ENCODE results near the gene RAB31. TPM values are rescaled to one million over a fixed set of nuclear protein-coding genes. Genes with fewer than 3 reads are reported as not detected.

The RAB31 gene
- polyA plus RNA-seq, 1 donor: 15.5 TPM

- no peaks in the 10 kb centered on the region for H3K27me3 ChIP-seq (ENCODE audit: control insufficient read depth, insufficient read depth, low read length)
- no CpG with 5 or more reads among the region's 8 CpGs for WGBS (ENCODE audit: insufficient coverage, low lambda C conversion rate)
- no peaks in the 10 kb centered on the region for H3K36me3 ChIP-seq (ENCODE audit: control insufficient read depth, insufficient read depth, low read length)
- H3K27ac ChIP-seq (ENCODE audit: low read length): no peak overlapping the region
- no peak for DNase-seq
- H3K4me3 ChIP-seq (ENCODE audit: low read length): no peak overlapping the region
- no peaks in the 10 kb centered on the region for H3K4me1 ChIP-seq (ENCODE audit: control insufficient read depth, insufficient read depth, low read length)
- H3K9me3 ChIP-seq (ENCODE audit: control insufficient read depth, low read depth, low read length): no peaks in the 10 kb centered on the region
Measured at GRCh38 chr18:9756933-9757470, 48.9 kb downstream of the RAB31 start.

DNA sequence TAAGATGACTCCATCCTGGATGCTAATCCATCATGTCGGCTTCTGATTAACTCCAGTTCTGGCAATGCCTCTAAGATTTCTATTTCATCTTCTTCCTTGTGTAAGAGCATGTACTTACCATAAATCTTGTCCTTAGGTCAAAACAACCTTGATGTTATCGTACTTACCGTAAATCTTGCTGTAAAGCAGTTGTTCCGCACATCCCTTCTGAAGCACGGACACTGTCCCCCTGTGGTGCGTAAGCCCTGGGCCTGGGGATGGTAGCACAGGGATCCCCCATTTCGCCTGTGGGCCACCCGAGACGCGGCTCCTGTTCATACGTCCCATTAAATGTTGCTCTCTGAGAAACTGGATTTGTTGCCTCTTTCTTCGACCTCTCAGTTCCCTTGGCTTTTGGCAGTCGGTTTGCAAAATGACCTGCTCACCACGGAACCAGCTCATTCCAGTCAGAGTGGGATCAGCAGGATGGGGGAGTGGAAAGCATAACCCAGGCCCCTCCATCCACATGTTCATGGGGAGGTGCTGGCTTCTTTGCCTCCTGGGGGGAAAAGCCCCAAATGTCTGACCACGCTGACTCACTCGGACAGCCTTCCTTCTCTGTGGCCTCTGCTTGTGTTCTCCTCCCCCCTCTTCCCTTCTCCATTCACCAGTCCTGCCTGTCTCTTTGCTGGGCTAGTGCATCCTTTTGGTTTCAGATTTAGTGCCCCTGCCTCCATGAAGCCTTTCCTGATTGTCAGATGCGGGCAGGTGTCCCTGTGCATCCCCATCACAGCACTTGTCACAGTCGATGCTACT is 49.9 kb downstream of the RAB31 start:
- H3K36me3 ChIP-seq (ENCODE audit: control insufficient read depth, insufficient read depth, low read length): no peaks in the 10 kb centered on the region
- no peaks in the 10 kb centered on the region for H3K9me3 ChIP-seq (ENCODE audit: control insufficient read depth, low read depth, low read length)
- DNase-seq: no peak
- H3K4me3 ChIP-seq (ENCODE audit: low read length): no peak overlapping the region
- no peaks in the 10 kb centered on the region for H3K4me1 ChIP-seq (ENCODE audit: control insufficient read depth, insufficient read depth, low read length)
- no CpG with 5 or more reads among the region's 18 CpGs for WGBS (ENCODE audit: insufficient coverage, low lambda C conversion rate)
- no peak overlapping the region for H3K27ac ChIP-seq (ENCODE audit: low read length)
- no peaks in the 10 kb centered on the region for H3K27me3 ChIP-seq (ENCODE audit: control insufficient read depth, insufficient read depth, low read length)

GRCh38 chr18:9758624-9759075 is 50.5 kb downstream of the RAB31 start:
- Histone ChIP-seq H3K27me3 (ENCODE audit: control insufficient read depth, insufficient read depth, low read length) (no peaks in the 10 kb centered on the region), H3K27ac (ENCODE audit: low read length) (no peak overlapping the region), H3K4me3 (ENCODE audit: low read length) (no peak overlapping the region), H3K36me3 (ENCODE audit: control insufficient read depth, insufficient read depth, low read length) (no peaks in the 10 kb centered on the region), H3K4me1 (ENCODE audit: control insufficient read depth, insufficient read depth, low read length) (no peaks in the 10 kb centered on the region), H3K9me3 (ENCODE audit: control insufficient read depth, low read depth, low read length) (no peaks in the 10 kb centered on the region)
- DNase-seq: no peak
- 80% methylated on average over 3 of the region's 8 CpGs for WGBS (ENCODE audit: insufficient coverage, low lambda C conversion rate)

- DNase-seq: no peak
- WGBS (ENCODE audit: insufficient coverage, low lambda C conversion rate): no CpG with 5 or more reads among the region's 6 CpGs
- H3K27me3 ChIP-seq (ENCODE audit: control insufficient read depth, insufficient read depth, low read length): no peaks in the 10 kb centered on the region
- H3K36me3 ChIP-seq (ENCODE audit: control insufficient read depth, insufficient read depth, low read length): no peaks in the 10 kb centered on the region
- H3K27ac ChIP-seq (ENCODE audit: low read length): no peak overlapping the region
- no peak overlapping the region for H3K4me3 ChIP-seq (ENCODE audit: low read length)
- no peaks in the 10 kb centered on the region for H3K4me1 ChIP-seq (ENCODE audit: control insufficient read depth, insufficient read depth, low read length)
- no peaks in the 10 kb centered on the region for H3K9me3 ChIP-seq (ENCODE audit: control insufficient read depth, low read depth, low read length)
Measured at GRCh38 chr18:9760641-9761040, 52.5 kb downstream of the RAB31 start.

- no peak overlapping the region for H3K4me3 ChIP-seq (ENCODE audit: low read length)
- DNase-seq: no peak
- no peaks in the 10 kb centered on the region for H3K9me3 ChIP-seq (ENCODE audit: control insufficient read depth, low read depth, low read length)
- H3K27me3 ChIP-seq (ENCODE audit: control insufficient read depth, insufficient read depth, low read length): no peaks in the 10 kb centered on the region
- WGBS (ENCODE audit: insufficient coverage, low lambda C conversion rate): no CpG with 5 or more reads among the region's 5 CpGs
- H3K4me1 ChIP-seq (ENCODE audit: control insufficient read depth, insufficient read depth, low read length): peaks cover 4% of the 10 kb centered on the region
- H3K36me3 ChIP-seq (ENCODE audit: control insufficient read depth, insufficient read depth, low read length): no peaks in the 10 kb centered on the region
- H3K27ac ChIP-seq (ENCODE audit: low read length): no peak overlapping the region
Measured at GRCh38 chr18:9762526-9762925, 54.4 kb downstream of the RAB31 start.

DNA sequence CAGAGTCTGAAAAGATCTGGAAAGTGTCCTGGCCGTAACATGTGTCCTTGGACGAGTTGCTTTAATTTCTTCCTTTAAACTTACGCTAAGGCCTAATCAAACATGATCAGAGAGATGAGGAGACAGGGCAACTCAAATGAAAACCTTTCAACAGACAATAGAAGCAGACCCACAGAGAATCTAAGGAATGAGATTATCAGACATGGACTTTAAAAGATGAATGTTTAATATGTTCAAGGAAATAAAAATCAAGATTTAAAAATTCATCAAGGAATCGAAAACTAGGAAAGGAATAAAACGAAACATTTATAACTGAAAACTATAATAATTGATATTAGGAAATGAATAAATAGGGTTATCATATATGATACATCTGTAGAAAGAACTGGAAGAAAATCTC is 55.1 kb downstream of the RAB31 start:
- no peaks in the 10 kb centered on the region for H3K9me3 ChIP-seq (ENCODE audit: control insufficient read depth, low read depth, low read length)
- H3K27me3 ChIP-seq (ENCODE audit: control insufficient read depth, insufficient read depth, low read length): no peaks in the 10 kb centered on the region
- H3K4me1 ChIP-seq (ENCODE audit: control insufficient read depth, insufficient read depth, low read length): peaks cover 4% of the 10 kb centered on the region
- H3K27ac ChIP-seq (ENCODE audit: low read length): no peak overlapping the region
- H3K36me3 ChIP-seq (ENCODE audit: control insufficient read depth, insufficient read depth, low read length): no peaks in the 10 kb centered on the region
- DNase-seq: no peak
- 100% methylated on average over 4 of the region's 5 CpGs for WGBS (ENCODE audit: insufficient coverage, low lambda C conversion rate)
- H3K4me3 ChIP-seq (ENCODE audit: low read length): no peak overlapping the region

DNA sequence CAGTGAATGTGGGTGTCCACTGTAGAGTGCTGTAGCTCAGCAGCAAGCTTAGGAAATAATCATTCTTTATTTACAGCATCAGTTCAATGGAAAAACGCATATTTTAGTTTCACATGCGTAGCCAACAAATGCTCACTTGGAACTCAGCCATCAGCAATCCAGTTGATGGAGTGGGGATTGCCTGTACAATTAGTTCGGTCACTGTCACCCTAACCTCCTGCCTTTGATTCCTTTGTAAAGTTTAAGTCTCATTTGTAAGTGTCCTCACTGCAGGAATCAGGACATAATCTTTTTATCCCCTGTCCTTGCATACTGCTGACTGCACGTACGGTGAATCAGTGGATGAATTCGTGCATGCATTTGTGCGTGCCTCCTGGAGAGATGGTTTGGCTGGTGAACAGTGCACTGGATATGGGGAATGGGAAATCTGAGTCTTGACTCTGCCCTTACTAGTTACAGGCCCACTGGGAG is 55.9 kb downstream of the RAB31 start:
- no peaks in the 10 kb centered on the region for H3K9me3 ChIP-seq (ENCODE audit: control insufficient read depth, low read depth, low read length)
- peaks cover 4% of the 10 kb centered on the region for H3K4me1 ChIP-seq (ENCODE audit: control insufficient read depth, insufficient read depth, low read length)
- no peaks in the 10 kb centered on the region for H3K27me3 ChIP-seq (ENCODE audit: control insufficient read depth, insufficient read depth, low read length)
- H3K4me3 ChIP-seq (ENCODE audit: low read length): no peak overlapping the region
- DNase-seq: no peak
- no CpG with 5 or more reads among the region's 7 CpGs for WGBS (ENCODE audit: insufficient coverage, low lambda C conversion rate)
- H3K36me3 ChIP-seq (ENCODE audit: control insufficient read depth, insufficient read depth, low read length): no peaks in the 10 kb centered on the region
- H3K27ac ChIP-seq (ENCODE audit: low read length): no peak overlapping the region

GRCh38 chr18:9765501-9765900 is 57.4 kb downstream of the RAB31 start:
- Histone ChIP-seq H3K4me3 (ENCODE audit: low read length) (no peak overlapping the region), H3K27me3 (ENCODE audit: control insufficient read depth, insufficient read depth, low read length) (no peaks in the 10 kb centered on the region), H3K27ac (ENCODE audit: low read length) (peak overlapping the region; percentile 15), H3K4me1 (ENCODE audit: control insufficient read depth, insufficient read depth, low read length) (peaks cover 4% of the 10 kb centered on the region), H3K36me3 (ENCODE audit: control insufficient read depth, insufficient read depth, low read length) (no peaks in the 10 kb centered on the region), H3K9me3 (ENCODE audit: control insufficient read depth, low read depth, low read length) (no peaks in the 10 kb centered on the region)
- peak; percentile 61 to 78 for DNase-seq
- WGBS (ENCODE audit: insufficient coverage, low lambda C conversion rate): no CpG with 5 or more reads among the region's 4 CpGs

GRCh38 chr18:9766076-9766481 is 58.0 kb downstream of the RAB31 start:
- H3K9me3 ChIP-seq (ENCODE audit: control insufficient read depth, low read depth, low read length): no peaks in the 10 kb centered on the region
- peaks cover 4% of the 10 kb centered on the region for H3K4me1 ChIP-seq (ENCODE audit: control insufficient read depth, insufficient read depth, low read length)
- H3K4me3 ChIP-seq (ENCODE audit: low read length): no peak overlapping the region
- DNase-seq: no peak
- WGBS (ENCODE audit: insufficient coverage, low lambda C conversion rate): no CpG with 5 or more reads among the region's 11 CpGs
- no peaks in the 10 kb centered on the region for H3K36me3 ChIP-seq (ENCODE audit: control insufficient read depth, insufficient read depth, low read length)
- no peak overlapping the region for H3K27ac ChIP-seq (ENCODE audit: low read length)
- H3K27me3 ChIP-seq (ENCODE audit: control insufficient read depth, insufficient read depth, low read length): no peaks in the 10 kb centered on the region

DNA sequence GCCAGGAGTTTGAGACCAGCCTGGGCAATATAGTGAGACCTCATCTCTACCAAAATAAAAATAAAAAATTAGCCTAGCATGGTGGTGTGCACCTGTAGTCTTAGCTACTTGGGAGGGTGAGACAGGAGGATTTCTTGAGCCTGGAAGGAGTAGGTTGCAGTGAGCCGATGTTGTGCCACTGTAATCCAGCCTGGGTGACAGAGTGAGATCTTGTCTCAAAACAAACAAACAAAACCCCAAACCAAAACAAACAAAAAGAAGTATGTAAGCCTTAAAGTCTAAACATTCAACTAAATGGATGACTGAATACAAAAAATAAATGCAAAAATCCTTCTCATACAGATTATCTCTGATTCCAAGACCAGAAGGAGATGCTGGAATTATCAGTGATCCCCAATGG is 58.6 kb downstream of the RAB31 start:
- no CpG with 5 or more reads among the region's 1 CpG for WGBS (ENCODE audit: insufficient coverage, low lambda C conversion rate)
- peaks cover 6% of the 10 kb centered on the region for H3K4me1 ChIP-seq (ENCODE audit: control insufficient read depth, insufficient read depth, low read length)

More for the DNA sequence above, 58.6 kb downstream of the RAB31 start:
- Histone ChIP-seq H3K4me3 (ENCODE audit: low read length) (no peak overlapping the region), H3K27ac (ENCODE audit: low read length) (no peak overlapping the region), H3K27me3 (ENCODE audit: control insufficient read depth, insufficient read depth, low read length) (no peaks in the 10 kb centered on the region), H3K36me3 (ENCODE audit: control insufficient read depth, insufficient read depth, low read length) (no peaks in the 10 kb centered on the region), H3K9me3 (ENCODE audit: control insufficient read depth, low read depth, low read length) (no peaks in the 10 kb centered on the region)
- no peak for DNase-seq

Measured in large intestine (tissue), 3 donors.